Adipocyte (in vitro differentiated cells): ENCODE data around the gene SULT1E1.

ENCODE experiments used
- DNase-seq: peaks from one replicate; pipeline ENCODE4 v3.0.0-alpha.2; 2015; ENCODE audit warnings: low read depth
- H3K27me3 ChIP-seq: replicated peaks from 2 replicates; pipeline ENCODE4 v1.7.0; 2013; ENCODE audit warnings: mild to moderate bottlenecking, low read length, moderate library complexity; ENCODE audit not compliant: control insufficient read depth, insufficient read depth
- H3K36me3 ChIP-seq: 2 replicates; pipeline ENCODE4 v1.7.0; 2013; ENCODE audit warnings: low read length, mild to moderate bottlenecking, moderate library complexity; ENCODE audit not compliant: control insufficient read depth, insufficient read depth, severe bottlenecking
- H3K4me1 ChIP-seq: 2 replicates; pipeline ENCODE4 v1.7.0; 2013; ENCODE audit warnings: mild to moderate bottlenecking, low read length, moderate library complexity; ENCODE audit not compliant: control insufficient read depth, insufficient read depth
- H3K4me3 ChIP-seq: 2 replicates; pipeline ENCODE4 v1.7.0; 2013; ENCODE audit warnings: mild to moderate bottlenecking, low read length, moderate library complexity
- H3K9ac ChIP-seq: 2 replicates; pipeline ENCODE4 v1.7.0; 2013; ENCODE audit warnings: mild to moderate bottlenecking, low read length, moderate library complexity
- H3K9me3 ChIP-seq: 2 replicates; pipeline ENCODE4 v1.7.0; 2013; ENCODE audit warnings: mild to moderate bottlenecking, low read length, moderate library complexity; ENCODE audit not compliant: control insufficient read depth

Gene SULT1E1

DNA sequence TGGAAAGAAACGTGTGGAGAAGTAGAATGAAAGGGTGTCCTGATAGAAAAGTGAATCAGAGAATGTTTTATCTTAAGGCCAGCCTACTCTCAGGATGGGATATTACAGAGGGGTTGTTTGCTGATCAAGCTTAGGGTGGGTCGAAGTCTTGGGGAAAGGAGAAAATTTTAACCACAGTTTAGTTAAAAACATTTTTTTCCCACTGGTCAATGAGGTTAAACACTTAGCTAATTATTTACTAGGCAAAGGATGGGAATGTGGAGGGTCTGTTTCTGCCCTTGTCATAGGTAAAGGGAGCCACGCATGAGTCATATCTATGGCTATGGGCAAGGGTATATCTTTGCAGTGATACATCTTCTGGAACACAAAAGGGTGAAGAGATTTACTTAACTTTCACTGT lies 16.1 kb upstream of the SULT1E1 start:
- Histone ChIP-seq H3K4me1 (no peaks in the 10 kb centered on the region), H3K27me3 (peaks cover 4% of the 10 kb centered on the region), H3K36me3 (no peaks in the 10 kb centered on the region), H3K9ac (no peak overlapping the region), H3K4me3 (no peak overlapping the region), H3K9me3 (peaks cover 4% of the 10 kb centered on the region)
- DNase-seq: no peak

DNA sequence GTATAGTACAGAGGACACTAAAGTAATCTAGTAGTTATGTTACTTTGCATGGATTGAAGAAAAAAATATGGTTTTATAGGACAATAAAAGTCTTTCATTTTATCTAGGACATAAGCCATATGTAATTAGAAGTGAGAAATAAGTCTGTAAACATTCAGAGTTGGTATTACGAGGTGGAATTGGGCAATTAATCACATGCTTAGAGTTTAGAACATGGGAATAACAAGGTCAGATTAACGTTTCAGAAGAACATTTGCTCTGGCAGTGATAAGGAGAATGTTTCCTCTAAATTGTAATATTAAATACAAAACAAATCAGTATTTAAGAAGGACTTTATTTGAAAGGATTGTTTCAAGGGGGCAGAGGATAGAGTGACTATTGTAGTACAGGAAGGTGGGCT lies 15.6 kb upstream of the SULT1E1 start:
- no peaks in the 10 kb centered on the region for H3K4me1 ChIP-seq

DNA sequence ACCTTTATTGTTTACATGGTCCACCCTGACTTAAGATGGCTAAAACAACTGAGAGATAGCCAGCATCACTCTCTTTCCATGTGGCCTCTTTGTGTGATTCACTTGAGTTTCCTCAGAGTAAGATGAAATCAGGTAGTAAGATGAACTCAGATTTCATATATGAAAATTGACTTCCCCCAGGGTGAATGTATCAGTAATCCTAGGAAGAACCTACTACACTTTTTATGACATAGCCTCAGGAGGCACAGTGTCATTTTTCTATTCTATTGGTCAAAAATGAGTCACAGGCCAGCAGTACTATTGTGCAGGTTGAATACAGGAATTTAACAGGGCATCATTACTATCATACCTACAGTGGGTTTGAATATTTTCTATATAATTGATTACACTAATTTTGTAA lies 14.6 kb upstream of the SULT1E1 start:
- no peak overlapping the region for H3K9ac ChIP-seq
- H3K4me3 ChIP-seq: no peak overlapping the region
- peaks cover 4% of the 10 kb centered on the region for H3K9me3 ChIP-seq
- no peaks in the 10 kb centered on the region for H3K4me1 ChIP-seq
- H3K27me3 ChIP-seq: peaks cover 4% of the 10 kb centered on the region
- DNase-seq: no peak
- H3K36me3 ChIP-seq: no peaks in the 10 kb centered on the region

More for the DNA sequence above, 15.6 kb upstream of the SULT1E1 start:
- H3K9ac ChIP-seq: no peak overlapping the region
- DNase-seq: no peak
- H3K36me3 ChIP-seq: no peaks in the 10 kb centered on the region
- peaks cover 4% of the 10 kb centered on the region for H3K27me3 ChIP-seq
- no peak overlapping the region for H3K4me3 ChIP-seq
- H3K9me3 ChIP-seq: peaks cover 4% of the 10 kb centered on the region

DNA sequence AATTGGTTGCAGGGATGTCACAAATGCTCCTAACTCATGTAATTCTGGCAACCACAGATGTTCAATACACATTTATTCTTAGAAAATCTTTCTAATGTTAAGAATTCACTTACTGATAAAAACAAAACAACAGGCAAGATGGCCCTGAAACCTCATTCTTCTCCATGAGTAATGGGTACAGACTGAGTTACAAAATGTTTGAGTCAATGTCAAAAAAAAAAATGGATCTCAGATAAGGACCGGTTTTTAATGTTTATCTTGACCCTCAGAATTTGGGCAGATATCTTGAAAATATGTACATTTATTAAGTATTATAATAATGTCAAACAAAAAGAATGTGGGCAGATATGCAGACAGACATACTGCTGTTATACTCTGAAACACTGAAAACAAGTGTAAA lies 1.8 kb upstream of the SULT1E1 start:
- no peak overlapping the region for H3K9ac ChIP-seq
- H3K36me3 ChIP-seq: no peaks in the 10 kb centered on the region
- DNase-seq: no peak
- H3K4me3 ChIP-seq: no peak overlapping the region
- no peaks in the 10 kb centered on the region for H3K27me3 ChIP-seq
- no peaks in the 10 kb centered on the region for H3K9me3 ChIP-seq
- no peaks in the 10 kb centered on the region for H3K4me1 ChIP-seq

DNA sequence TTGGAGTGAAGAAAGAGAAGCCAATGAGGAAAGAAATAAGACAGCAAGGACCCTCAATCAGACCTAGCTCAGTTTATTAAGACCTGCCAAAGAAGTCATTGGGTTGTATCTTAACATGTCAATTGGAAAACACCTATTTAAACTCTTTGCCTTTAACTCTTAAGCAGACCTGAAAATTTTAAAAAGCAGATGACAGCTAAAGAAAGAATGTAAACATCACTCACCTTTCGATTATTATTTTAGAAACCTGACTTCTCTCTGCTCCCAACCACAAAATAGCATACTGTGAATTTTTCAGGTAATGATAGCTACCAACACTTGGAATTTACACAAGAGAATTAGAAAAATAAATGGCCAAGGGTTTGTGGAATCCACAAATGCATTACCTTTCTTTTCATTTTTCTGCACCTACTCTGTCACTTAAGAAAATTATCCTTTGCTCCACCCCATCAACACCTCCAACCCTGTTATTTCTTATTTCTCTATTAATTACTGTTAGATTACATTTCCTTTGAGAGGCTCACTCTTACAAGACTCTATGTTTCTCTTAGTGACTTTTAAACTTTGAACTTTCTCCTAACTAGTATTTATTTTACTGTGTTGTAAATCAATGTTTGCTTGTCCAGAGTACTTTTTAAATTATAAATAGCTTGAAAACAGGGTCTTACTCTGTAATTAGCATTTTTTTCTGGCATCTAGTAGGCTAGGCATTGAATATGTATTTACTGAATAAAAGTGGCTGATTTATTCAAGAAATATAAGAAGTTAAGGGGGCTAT lies 765 bp upstream of the SULT1E1 start:
- no peak overlapping the region for H3K9ac ChIP-seq
- H3K9me3 ChIP-seq: no peaks in the 10 kb centered on the region
- no peak for DNase-seq
- no peaks in the 10 kb centered on the region for H3K27me3 ChIP-seq
- H3K36me3 ChIP-seq: no peaks in the 10 kb centered on the region
- H3K4me1 ChIP-seq: no peaks in the 10 kb centered on the region
- no peak overlapping the region for H3K4me3 ChIP-seq

DNA sequence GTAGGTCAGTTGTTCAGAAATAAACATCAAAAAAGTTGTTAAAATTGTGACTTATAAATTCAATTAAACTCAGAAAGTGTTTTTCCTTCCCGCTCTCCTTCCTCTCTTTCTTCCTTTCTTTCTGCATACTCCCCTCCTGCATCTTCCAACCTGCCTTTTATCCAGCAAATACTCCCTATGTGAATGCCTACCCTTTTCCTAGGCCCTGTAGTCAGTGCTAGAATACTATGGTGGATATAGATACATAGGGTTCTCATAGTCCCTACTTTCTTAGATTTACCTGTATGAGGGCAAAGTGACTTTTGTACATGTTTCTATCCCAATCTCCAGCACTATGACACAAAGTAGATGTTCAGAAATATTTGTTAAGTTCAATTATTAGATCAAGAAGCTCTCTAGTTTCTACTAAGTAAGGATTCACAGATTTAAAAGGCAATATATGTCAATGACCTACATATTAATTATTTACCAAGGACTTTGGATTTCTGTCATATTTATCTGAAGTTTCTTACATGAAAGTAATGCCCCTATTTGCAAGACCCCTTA lies 732 bp downstream of the SULT1E1 start:
- Histone ChIP-seq H3K36me3 (no peaks in the 10 kb centered on the region), H3K9ac (no peak overlapping the region), H3K9me3 (no peaks in the 10 kb centered on the region), H3K27me3 (no peaks in the 10 kb centered on the region), H3K4me1 (no peaks in the 10 kb centered on the region), H3K4me3 (no peak overlapping the region)
- DNase-seq: no peak

DNA sequence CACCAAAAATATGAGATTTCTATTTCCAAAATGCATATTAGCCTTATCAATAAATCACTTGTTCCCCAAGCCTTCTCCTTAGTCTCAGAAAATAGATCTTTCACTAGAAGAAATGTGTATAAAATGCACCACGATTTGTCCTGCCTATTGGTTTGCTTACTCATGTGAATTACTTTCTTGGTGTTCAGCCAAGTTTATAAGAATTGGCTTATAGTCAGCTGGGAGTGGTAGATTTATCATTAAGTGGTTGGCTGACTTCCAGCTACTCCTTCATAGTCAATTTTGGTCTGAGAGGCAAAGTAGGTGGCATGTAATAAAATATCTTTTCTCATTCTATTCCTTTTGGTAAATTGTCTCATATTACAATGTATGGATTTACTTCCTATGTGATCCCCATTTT lies 1.3 kb downstream of the SULT1E1 start:
- DNase-seq: no peak
- H3K27me3 ChIP-seq: no peaks in the 10 kb centered on the region

DNA sequence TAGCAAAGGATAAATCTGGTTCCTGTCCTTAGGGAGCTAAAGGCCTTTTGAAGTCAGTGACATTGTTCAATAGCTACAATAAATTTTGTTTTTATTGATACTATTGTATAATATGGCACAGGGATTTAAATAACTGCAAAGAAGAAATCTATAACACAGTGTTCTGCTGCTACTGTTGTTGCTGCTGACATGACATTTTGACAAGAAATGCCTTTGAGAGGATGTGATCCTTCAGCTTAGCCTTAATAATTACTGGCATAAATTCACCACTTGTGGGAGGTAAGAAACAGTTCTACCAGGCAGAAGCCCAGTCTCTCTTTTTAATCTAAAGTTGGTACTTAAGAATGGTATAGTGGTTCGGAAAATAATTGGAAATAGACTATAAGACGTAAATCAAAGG lies 4.1 kb downstream of the SULT1E1 start:
- no peak overlapping the region for H3K9ac ChIP-seq
- peaks cover 3% of the 10 kb centered on the region for H3K27me3 ChIP-seq
- H3K4me3 ChIP-seq: no peak overlapping the region
- H3K36me3 ChIP-seq: no peaks in the 10 kb centered on the region
- no peak for DNase-seq
- no peaks in the 10 kb centered on the region for H3K9me3 ChIP-seq
- H3K4me1 ChIP-seq: no peaks in the 10 kb centered on the region

More for the DNA sequence above, 1.3 kb downstream of the SULT1E1 start:
- no peaks in the 10 kb centered on the region for H3K4me1 ChIP-seq
- H3K9ac ChIP-seq: no peak overlapping the region
- H3K36me3 ChIP-seq: no peaks in the 10 kb centered on the region
- H3K4me3 ChIP-seq: no peak overlapping the region
- H3K9me3 ChIP-seq: no peaks in the 10 kb centered on the region

DNA sequence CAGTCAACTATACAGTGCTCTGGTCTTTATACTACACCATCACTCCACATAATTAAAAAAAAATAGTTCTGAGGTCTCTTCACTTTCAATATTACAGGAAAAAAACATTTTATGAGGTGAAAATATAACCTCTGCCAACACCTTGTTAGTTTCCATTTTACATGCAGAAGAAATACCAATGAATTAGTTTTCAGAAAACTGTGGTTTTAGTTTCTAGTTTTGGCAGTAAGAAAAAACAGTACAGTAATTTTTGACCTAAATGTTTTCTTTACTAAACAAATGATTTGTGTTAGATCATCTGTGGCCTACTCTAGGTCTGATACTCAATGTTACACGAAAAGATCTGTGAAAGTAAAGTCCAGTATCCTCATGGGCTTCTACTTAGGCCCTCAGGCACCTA lies 10.0 kb downstream of the SULT1E1 start:
- Histone ChIP-seq H3K4me1 (no peaks in the 10 kb centered on the region), H3K9ac (no peak overlapping the region), H3K27me3 (peaks cover 3% of the 10 kb centered on the region), H3K9me3 (no peaks in the 10 kb centered on the region), H3K4me3 (no peak overlapping the region), H3K36me3 (no peaks in the 10 kb centered on the region)
- DNase-seq: no peak

DNA sequence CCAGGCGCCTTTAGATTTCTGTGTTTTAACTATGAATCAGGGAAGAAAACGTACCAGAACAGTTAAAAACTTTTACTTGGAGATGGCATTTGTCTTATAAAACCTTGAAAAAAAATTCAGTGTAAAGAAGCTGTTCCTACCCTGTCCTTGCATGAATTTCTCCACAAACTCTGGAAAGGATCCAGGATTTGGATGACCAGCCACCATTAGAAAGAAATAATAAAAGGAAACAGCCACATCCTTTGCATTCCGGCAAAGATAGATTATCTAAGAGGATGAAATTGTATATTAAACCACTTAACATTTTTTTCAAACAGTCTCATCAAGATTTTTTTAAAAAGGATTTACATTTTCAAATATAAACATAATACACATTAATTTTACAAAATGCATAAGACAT lies 10.6 kb downstream of the SULT1E1 start:
- DNase-seq: no peak
- H3K9me3 ChIP-seq: no peaks in the 10 kb centered on the region
- H3K36me3 ChIP-seq: no peaks in the 10 kb centered on the region
- no peak overlapping the region for H3K9ac ChIP-seq
- no peaks in the 10 kb centered on the region for H3K4me1 ChIP-seq
- no peak overlapping the region for H3K4me3 ChIP-seq
- H3K27me3 ChIP-seq: peaks cover 3% of the 10 kb centered on the region

DNA sequence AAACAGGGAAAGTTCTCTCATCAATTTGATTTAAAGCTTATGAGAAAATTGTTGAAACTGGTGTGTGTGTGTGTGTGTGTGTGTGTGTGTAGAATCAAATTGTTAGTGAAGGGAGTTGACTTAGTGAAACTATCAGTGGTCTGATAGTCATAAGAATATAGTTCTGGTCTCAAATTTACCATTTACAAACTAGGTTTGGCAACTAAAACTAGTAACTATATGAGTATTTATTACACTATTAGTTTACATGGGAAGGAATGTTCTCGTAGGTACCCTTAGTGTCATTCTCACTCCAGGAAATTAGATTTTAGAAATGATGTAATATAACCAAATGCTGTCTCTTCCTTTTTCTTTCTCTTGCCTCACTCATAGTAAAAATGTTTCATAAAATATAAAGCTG lies 11.9 kb downstream of the SULT1E1 start:
- Histone ChIP-seq H3K9me3 (no peaks in the 10 kb centered on the region), H3K36me3 (no peaks in the 10 kb centered on the region), H3K9ac (no peak overlapping the region), H3K27me3 (peaks cover 3% of the 10 kb centered on the region), H3K4me3 (no peak overlapping the region), H3K4me1 (no peaks in the 10 kb centered on the region)
- no peak for DNase-seq

DNA sequence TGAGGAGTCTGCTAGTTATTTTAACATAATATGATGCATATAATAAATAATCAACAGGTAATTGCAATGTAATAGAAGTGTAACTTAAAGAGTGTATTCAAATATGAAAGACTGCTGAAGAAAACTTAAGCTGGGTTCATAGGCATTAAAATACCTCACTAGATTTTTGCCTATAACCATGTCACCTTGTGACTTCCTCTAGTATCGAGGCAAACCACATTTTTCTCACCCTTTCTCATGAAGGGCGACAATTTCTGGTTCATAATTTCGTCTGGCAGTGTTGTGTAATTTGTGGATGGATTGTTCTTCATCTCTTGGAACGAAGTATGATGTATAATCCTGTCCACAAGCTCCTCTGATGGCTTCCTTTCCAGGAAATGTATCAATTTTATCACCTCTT lies 16.0 kb downstream of the SULT1E1 start:
- no peaks in the 10 kb centered on the region for H3K9me3 ChIP-seq
- no peaks in the 10 kb centered on the region for H3K36me3 ChIP-seq
- no peaks in the 10 kb centered on the region for H3K4me1 ChIP-seq
- no peak for DNase-seq
- H3K4me3 ChIP-seq: no peak overlapping the region
- no peak overlapping the region for H3K9ac ChIP-seq
- H3K27me3 ChIP-seq: no peaks in the 10 kb centered on the region
